ENCODE results near the gene SURF1. TPM values are rescaled to one million over a fixed set of nuclear protein-coding genes. Genes with fewer than 3 reads are reported as not detected.
"Not testable (repeated sequence)": the region's sequence is repeated elsewhere in the genome, so short reads cannot be mapped to it uniquely, and the experiment has no call there.

SURF1 gene
- total RNA-seq, 3 donors from 2014 or later, result 45.9 to 61.4 (median 46.8) TPM

- H3K4me1 ChIP-seq, result peaks cover 0 to 12% of the 10 kb centered on the region in 2 donors
- no peak overlapping the region for H3K4me3 ChIP-seq
- intact Hi-C loops (cut with DNase I; ENCODE audit: low total_unique reads), result no loop called here
- DNase-seq (ENCODE audit: low spot score in 2 of 2), result no peak
- H3K27ac ChIP-seq, result no peak overlapping the region
- H3K36me3 ChIP-seq, result peaks cover 9% of the 10 kb centered on the region
- no peaks in the 10 kb centered on the region for H3K9me3 ChIP-seq
- no peaks in the 10 kb centered on the region for H3K27me3 ChIP-seq
- TF ChIP-seq CTCF (IDR thresholded peaks at IDR 0.05) (no peak), POLR2AphosphoS5 (IDR thresholded peaks at IDR 0.05) (no peak), POLR2A (IDR thresholded peaks at IDR 0.05) (no peak)
Measured at GRCh38 chr9:133331221-133331620, 25.1 kb downstream of the SURF1 start.

- TF ChIP-seq CTCF (IDR thresholded peaks at IDR 0.05), result peak in 2 of 3 donors; percentile 42 to 48
- H3K9me3 ChIP-seq; H3K27me3 ChIP-seq; H3K27ac ChIP-seq; DNase-seq (ENCODE audit: low spot score in 2 of 2); H3K4me1 ChIP-seq; H3K4me3 ChIP-seq; H3K36me3 ChIP-seq; intact Hi-C loops (cut with DNase I; ENCODE audit: low total_unique reads): not testable (repeated sequence)
Measured at GRCh38 chr9:133329306-133330156, 26.8 kb downstream of the SURF1 start.

GRCh38 chr9:133327834-133328484 lies 28.3 kb downstream of the SURF1 start:
- DNase-seq (ENCODE audit: low spot score in 2 of 2), result no peak

DNA sequence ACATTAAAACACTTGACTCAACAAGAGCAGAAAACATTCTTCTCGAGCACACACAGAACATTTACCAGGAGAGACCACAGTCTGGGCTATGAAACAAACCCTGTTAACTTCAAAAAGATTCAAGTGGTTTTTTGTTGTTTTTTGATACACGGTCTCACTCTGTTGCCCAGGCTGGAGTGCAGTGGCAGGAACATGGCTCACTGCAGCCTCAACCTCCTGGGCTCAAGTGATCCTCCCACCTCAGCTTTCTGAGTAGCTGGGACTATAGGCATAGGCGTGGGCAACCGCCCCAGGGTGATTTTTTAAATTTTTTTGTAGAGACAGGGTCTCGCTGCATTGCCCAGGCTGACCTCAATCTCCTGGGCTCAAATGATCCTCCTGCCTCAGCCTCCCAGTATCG lies 29.3 kb downstream of the SURF1 start:
- H3K4me1 ChIP-seq; intact Hi-C loops (cut with DNase I; ENCODE audit: low total_unique reads); H3K4me3 ChIP-seq; H3K27ac ChIP-seq; DNase-seq (ENCODE audit: low spot score in 2 of 2); H3K36me3 ChIP-seq; H3K27me3 ChIP-seq; H3K9me3 ChIP-seq: not testable (repeated sequence)

More at GRCh38 chr9:133327834-133328484, 28.3 kb downstream of the SURF1 start:
- TF ChIP-seq POLR2A (IDR thresholded peaks at IDR 0.05), result no peak
- no peak for TF ChIP-seq POLR2AphosphoS5 (IDR thresholded peaks at IDR 0.05)
- no peak for TF ChIP-seq CTCF (IDR thresholded peaks at IDR 0.05)
- peaks cover 9% of the 10 kb centered on the region for H3K36me3 ChIP-seq
- no peaks in the 10 kb centered on the region for H3K4me1 ChIP-seq
- intact Hi-C loops (cut with DNase I; ENCODE audit: low total_unique reads), result no loop called here
- no peak overlapping the region for H3K4me3 ChIP-seq
- H3K27me3 ChIP-seq, result no peaks in the 10 kb centered on the region
- H3K9me3 ChIP-seq, result no peaks in the 10 kb centered on the region
- H3K27ac ChIP-seq, result no peak overlapping the region

- no peak for TF ChIP-seq CTCF (IDR thresholded peaks at IDR 0.05)
- no peak for TF ChIP-seq POLR2A (IDR thresholded peaks at IDR 0.05)
- no peak for TF ChIP-seq POLR2AphosphoS5 (IDR thresholded peaks at IDR 0.05)
- H3K27ac ChIP-seq, result no peak overlapping the region
- no peak overlapping the region for H3K4me3 ChIP-seq
- intact Hi-C loops (cut with DNase I; ENCODE audit: low total_unique reads), result no loop called here
- no peaks in the 10 kb centered on the region for H3K27me3 ChIP-seq
- H3K9me3 ChIP-seq, result no peaks in the 10 kb centered on the region
- no peak for DNase-seq (ENCODE audit: low spot score in 2 of 2)
- H3K36me3 ChIP-seq, result no peaks in the 10 kb centered on the region
- H3K4me1 ChIP-seq, result no peaks in the 10 kb centered on the region
Measured at GRCh38 chr9:133323991-133324703, 32.1 kb downstream of the SURF1 start.
